ENCODE results near the gene ZFAND3. TPM values are rescaled to one million over a fixed set of nuclear protein-coding genes. Genes with fewer than 3 reads are reported as not detected.
A peak's percentile ranks its signal among the peaks of the same experiment; 100 is the strongest.

Gene ZFAND3
- total and polyA plus RNA-seq, 2 donors (not counting 1 experiment from before 2014, with no cell fraction given), result 21.5 to 40.8 TPM

- Histone ChIP-seq H3K27ac (ENCODE audit: insufficient read depth, low read length) (no peak overlapping the region), H3K36me3 (ENCODE audit: control insufficient read depth, insufficient read depth, low read length) (no peaks in the 10 kb centered on the region), H3K4me1 (ENCODE audit: control insufficient read depth, extremely low read depth, insufficient read depth, low read length) (no peaks in the 10 kb centered on the region), H4K20me1 (ENCODE audit: control insufficient read depth, extremely low read depth, insufficient read depth, low read length) (no peaks in the 10 kb centered on the region), H3K27me3 (ENCODE audit: control insufficient read depth, insufficient read depth, low read length) (no peaks in the 10 kb centered on the region), H3K4me2 (ENCODE audit: extremely low read depth, insufficient read depth, low read length) (no peak overlapping the region), H3K9ac (ENCODE audit: insufficient read depth, low read length) (no peak overlapping the region), H2AFZ (ENCODE audit: low read length) (no peak overlapping the region), H3K4me3 (replicated peaks in 1 of 4; ENCODE audit: control extremely low read depth in 1 of 4, insufficient read depth in 1 of 4, low read depth in 3 of 4, low read length in 4 of 4) (no peak overlapping the region), H3K9me3 (ENCODE audit: control insufficient read depth, insufficient read depth, low read depth, low read length) (no peaks in the 10 kb centered on the region), H3K79me2 (ENCODE audit: control insufficient read depth, insufficient read depth, low read length) (peaks cover 87% of the 10 kb centered on the region)
- no peak for DNase-seq (ENCODE audit: low read depth in 2 of 2)
- TF ChIP-seq CTCF (conservative IDR thresholded peaks at IDR 0.05 in 1 of 2, IDR thresholded peaks at IDR 0.05 in 1 of 2; ENCODE audit: low read depth in 1 of 2, low read length in 2 of 2) (no peak), EZH2 (IDR thresholded peaks at IDR 0.05; ENCODE audit: low read length, missing control alignments) (no peak)
Measured at GRCh38 chr6:37835923-37836322, 16.4 kb downstream of the ZFAND3 start.

GRCh38 chr6:37838219-37838921, 18.8 kb downstream of the ZFAND3 start:
- H3K4me1 ChIP-seq (ENCODE audit: control insufficient read depth, extremely low read depth, insufficient read depth, low read length), result no peaks in the 10 kb centered on the region
- peak in 1 of 2 donors; percentile 65 for DNase-seq (ENCODE audit: low read depth in 2 of 2)
- no peak overlapping the region for H3K4me3 ChIP-seq (replicated peaks in 1 of 4; ENCODE audit: control extremely low read depth in 1 of 4, insufficient read depth in 1 of 4, low read depth in 3 of 4, low read length in 4 of 4)
- no peaks in the 10 kb centered on the region for H3K9me3 ChIP-seq (ENCODE audit: control insufficient read depth, insufficient read depth, low read depth, low read length)
- H3K4me2 ChIP-seq (ENCODE audit: extremely low read depth, insufficient read depth, low read length), result no peak overlapping the region
- TF ChIP-seq EZH2 (IDR thresholded peaks at IDR 0.05; ENCODE audit: low read length, missing control alignments) (no peak), CTCF (conservative IDR thresholded peaks at IDR 0.05 in 1 of 2, IDR thresholded peaks at IDR 0.05 in 1 of 2; ENCODE audit: low read depth in 1 of 2, low read length in 2 of 2) (no peak)
- no peaks in the 10 kb centered on the region for H4K20me1 ChIP-seq (ENCODE audit: control insufficient read depth, extremely low read depth, insufficient read depth, low read length)
- H3K27me3 ChIP-seq (ENCODE audit: control insufficient read depth, insufficient read depth, low read length), result no peaks in the 10 kb centered on the region
- no peak overlapping the region for H3K27ac ChIP-seq (ENCODE audit: insufficient read depth, low read length)
- H2AFZ ChIP-seq (ENCODE audit: low read length), result no peak overlapping the region
- peaks cover 83% of the 10 kb centered on the region for H3K79me2 ChIP-seq (ENCODE audit: control insufficient read depth, insufficient read depth, low read length)
- no peaks in the 10 kb centered on the region for H3K36me3 ChIP-seq (ENCODE audit: control insufficient read depth, insufficient read depth, low read length)
- no peak overlapping the region for H3K9ac ChIP-seq (ENCODE audit: insufficient read depth, low read length)

- H3K79me2 ChIP-seq (ENCODE audit: control insufficient read depth, insufficient read depth, low read length), result peaks cover 82% of the 10 kb centered on the region
- H3K36me3 ChIP-seq (ENCODE audit: control insufficient read depth, insufficient read depth, low read length), result no peaks in the 10 kb centered on the region
- H3K4me2 ChIP-seq (ENCODE audit: extremely low read depth, insufficient read depth, low read length), result no peak overlapping the region
- H3K9ac ChIP-seq (ENCODE audit: insufficient read depth, low read length), result no peak overlapping the region
- H4K20me1 ChIP-seq (ENCODE audit: control insufficient read depth, extremely low read depth, insufficient read depth, low read length), result no peaks in the 10 kb centered on the region
- no peaks in the 10 kb centered on the region for H3K4me1 ChIP-seq (ENCODE audit: control insufficient read depth, extremely low read depth, insufficient read depth, low read length)
- H3K4me3 ChIP-seq (replicated peaks in 1 of 4; ENCODE audit: control extremely low read depth in 1 of 4, insufficient read depth in 1 of 4, low read depth in 3 of 4, low read length in 4 of 4), result no peak overlapping the region
- no peak overlapping the region for H3K27ac ChIP-seq (ENCODE audit: insufficient read depth, low read length)
- no peak for TF ChIP-seq CTCF (conservative IDR thresholded peaks at IDR 0.05 in 1 of 2, IDR thresholded peaks at IDR 0.05 in 1 of 2; ENCODE audit: low read depth in 1 of 2, low read length in 2 of 2)
- H3K27me3 ChIP-seq (ENCODE audit: control insufficient read depth, insufficient read depth, low read length), result no peaks in the 10 kb centered on the region
- peak in 1 of 2 donors; percentile 39 for DNase-seq (ENCODE audit: low read depth in 2 of 2)
- H3K9me3 ChIP-seq (ENCODE audit: control insufficient read depth, insufficient read depth, low read depth, low read length), result no peaks in the 10 kb centered on the region
- no peak overlapping the region for H2AFZ ChIP-seq (ENCODE audit: low read length)
Measured at GRCh38 chr6:37840143-37840939, 20.8 kb downstream of the ZFAND3 start.

Data from fibroblast of lung (primary cell).